Loucy (cell line): ENCODE measurements around the gene BARHL1.

ENCODE experiments used
- H2AFZ ChIP-seq: fragments of 200-600 bp; sonication (generic); 2 replicates; pipeline ENCODE4 v1.6.0; 2016; ENCODE audit warnings: antibody characterized with exemption, mild to moderate bottlenecking, low read length, moderate library complexity
- H3F3A ChIP-seq: fragments of 200-600 bp; 2 replicates; pipeline ENCODE4 v1.6.0; 2016; ENCODE audit warnings: antibody characterized with exemption, low read depth, mild to moderate bottlenecking
- H3K27me3 ChIP-seq: fragments of 200-600 bp; sonication (generic); 2 replicates; pipeline ENCODE4 v1.6.1; 2014; ENCODE audit warnings: low read length, mild to moderate bottlenecking; ENCODE audit not compliant: insufficient read depth, poor library complexity, severe bottlenecking
- H3K36me3 ChIP-seq: fragments of 200-600 bp; sonication (generic); 2 replicates; pipeline ENCODE4 v1.6.1; 2016; ENCODE audit warnings: low read length; ENCODE audit not compliant: insufficient read depth
- H3K4me1 ChIP-seq: fragments of 200-600 bp; sonication (generic); 2 replicates; pipeline ENCODE4 v1.5.1; 2014; ENCODE audit warnings: low read length, mild to moderate bottlenecking; ENCODE audit not compliant: insufficient read depth, poor library complexity, severe bottlenecking
- H3K4me2 ChIP-seq: fragments of 200-600 bp; sonication (generic); 2 replicates; pipeline ENCODE4 v1.6.0; 2014; ENCODE audit warnings: antibody characterized with exemption, low read length, low read depth, mild to moderate bottlenecking; ENCODE audit not compliant: poor library complexity, severe bottlenecking
- H3K4me3 ChIP-seq: fragments of 200-600 bp; sonication (generic); 2 replicates; pipeline ENCODE4 v1.5.1; 2014; ENCODE audit warnings: low read length, mild to moderate bottlenecking, mixed read lengths; ENCODE audit not compliant: poor library complexity, severe bottlenecking
- H3K79me2 ChIP-seq: fragments of 200-600 bp; sonication (generic); 2 replicates; pipeline ENCODE4 v1.6.1; 2014; ENCODE audit warnings: low read length; ENCODE audit not compliant: insufficient read depth
- H3K9ac ChIP-seq: fragments of 200-600 bp; sonication (generic); 2 replicates; pipeline ENCODE4 v1.6.0; 2014; ENCODE audit warnings: mild to moderate bottlenecking, low read depth, low read length, moderate library complexity; ENCODE audit not compliant: poor library complexity, severe bottlenecking
- H3K9me2 ChIP-seq: fragments of 200-600 bp; sonication (generic); replicated peaks from 2 replicates; pipeline ENCODE4 v1.6.1; 2016; ENCODE audit warnings: low read depth, low read length, mixed read lengths
- H3K9me3 ChIP-seq: fragments of 200-600 bp; sonication (generic); 2 replicates; pipeline ENCODE4 v1.6.1; 2014; ENCODE audit warnings: mild to moderate bottlenecking, antibody characterized with exemption, low read length, low read depth; ENCODE audit not compliant: insufficient read depth
- H4K20me1 ChIP-seq: fragments of 200-600 bp; sonication (generic); 2 replicates; pipeline ENCODE4 v1.6.0; 2014; ENCODE audit warnings: antibody characterized with exemption, low read length, mild to moderate bottlenecking; ENCODE audit not compliant: insufficient read depth, poor library complexity, severe bottlenecking
- CTCF ChIP-seq: fragments of 200-600 bp; sonication (generic); conservative IDR thresholded peaks from 2 replicates; pipeline ENCODE4 v1.5.1; 2014; ENCODE audit warnings: mild to moderate bottlenecking, antibody characterized with exemption, low read length
- EZH2phosphoT487 ChIP-seq: fragments of 200-600 bp; IDR thresholded peaks from 2 replicates; pipeline ENCODE4 v1.6.1; 2018; ENCODE audit warnings: antibody characterized with exemption, mild to moderate bottlenecking, moderate library complexity, borderline replicate concordance

BARHL1 gene

GRCh38 chr9:132590037-132590317 lies 7.6 kb downstream of the BARHL1 start:
- TF ChIP-seq EZH2phosphoT487 (no peak), CTCF (no peak)
- H3K9me2 ChIP-seq: no peaks in the 10 kb centered on the region
- no peak overlapping the region for H3K4me3 ChIP-seq
- no peaks in the 10 kb centered on the region for H3K4me1 ChIP-seq
- no peaks in the 10 kb centered on the region for H3K27me3 ChIP-seq
- H4K20me1 ChIP-seq: no peaks in the 10 kb centered on the region
- no peaks in the 10 kb centered on the region for H3K79me2 ChIP-seq
- no peak overlapping the region for H3K4me2 ChIP-seq
- no peaks in the 10 kb centered on the region for H3K9me3 ChIP-seq
- no peaks in the 10 kb centered on the region for H3F3A ChIP-seq
- H3K36me3 ChIP-seq: peaks cover 9% of the 10 kb centered on the region; the same call in 1 of the 2 replicates
- no peak overlapping the region for H3K9ac ChIP-seq
- H2AFZ ChIP-seq: no peak overlapping the region

GRCh38 chr9:132590318-132591182 lies 8.1 kb downstream of the BARHL1 start:
- H3F3A ChIP-seq: no peaks in the 10 kb centered on the region
- H2AFZ ChIP-seq: no peak overlapping the region
- no peak overlapping the region for H3K4me2 ChIP-seq
- no peak overlapping the region for H3K9ac ChIP-seq
- no peaks in the 10 kb centered on the region for H3K9me3 ChIP-seq
- H3K9me2 ChIP-seq: no peaks in the 10 kb centered on the region
- peaks cover 9% of the 10 kb centered on the region; the same call in 1 of the 2 replicates for H3K36me3 ChIP-seq
- H3K4me1 ChIP-seq: no peaks in the 10 kb centered on the region
- no peaks in the 10 kb centered on the region for H3K79me2 ChIP-seq
- TF ChIP-seq CTCF (no peak), EZH2phosphoT487 (no peak)
- no peaks in the 10 kb centered on the region for H3K27me3 ChIP-seq
- no peak overlapping the region for H3K4me3 ChIP-seq
- H4K20me1 ChIP-seq: no peaks in the 10 kb centered on the region

GRCh38 chr9:132591244-132591643 lies 8.8 kb downstream of the BARHL1 start:
- TF ChIP-seq EZH2phosphoT487 (no peak), CTCF (no peak)
- no peaks in the 10 kb centered on the region for H3K9me3 ChIP-seq
- no peaks in the 10 kb centered on the region for H3F3A ChIP-seq
- H3K36me3 ChIP-seq: peaks cover 9% of the 10 kb centered on the region; the same call in 1 of the 2 replicates
- no peak overlapping the region for H2AFZ ChIP-seq
- H3K9ac ChIP-seq: no peak overlapping the region
- no peaks in the 10 kb centered on the region for H4K20me1 ChIP-seq
- H3K79me2 ChIP-seq: no peaks in the 10 kb centered on the region
- no peaks in the 10 kb centered on the region for H3K4me1 ChIP-seq
- no peak overlapping the region for H3K4me3 ChIP-seq
- H3K9me2 ChIP-seq: no peaks in the 10 kb centered on the region
- no peaks in the 10 kb centered on the region for H3K27me3 ChIP-seq
- no peak overlapping the region for H3K4me2 ChIP-seq
